Posterior vena cava (tissue), 2 donors: ENCODE measurements around the gene CCDC177. TPM values are rescaled to one million over a fixed set of nuclear protein-coding genes. Genes with fewer than 3 reads are reported as not detected.

Experiments used
- DNase-seq: peaks from one replicate; pipeline ENCODE4 v3.0.0-alpha.2; 2020; ENCODE audit warnings: low spot score
- intact Hi-C, 2 donors: fragments of 100-400 bp; cut with DNase I; formaldehyde crosslinking; loops; one replicate each; pipeline versions ENCODE4 v1.14.1 to v1.14.2; 2022 to 2023
- total RNA-seq, 2 donors: library from RNA; stranded (reverse); fragmentation: NEBNext Ultra II Directional; extraction: Animal tissue kit (Norgen Biotek cat#: 25700); gene quantifications; one replicate each; pipeline ENCODE4 v1.2.1, GENCODE V29; 2021
- donor health status: DM: yes; HTN: yes; CAD: no.
- donor health status: DM: yes; HTN: yes; CAD: no.

CCDC177 gene
- total RNA-seq, 2 donors from 2014 or later, result not detected

DNA sequence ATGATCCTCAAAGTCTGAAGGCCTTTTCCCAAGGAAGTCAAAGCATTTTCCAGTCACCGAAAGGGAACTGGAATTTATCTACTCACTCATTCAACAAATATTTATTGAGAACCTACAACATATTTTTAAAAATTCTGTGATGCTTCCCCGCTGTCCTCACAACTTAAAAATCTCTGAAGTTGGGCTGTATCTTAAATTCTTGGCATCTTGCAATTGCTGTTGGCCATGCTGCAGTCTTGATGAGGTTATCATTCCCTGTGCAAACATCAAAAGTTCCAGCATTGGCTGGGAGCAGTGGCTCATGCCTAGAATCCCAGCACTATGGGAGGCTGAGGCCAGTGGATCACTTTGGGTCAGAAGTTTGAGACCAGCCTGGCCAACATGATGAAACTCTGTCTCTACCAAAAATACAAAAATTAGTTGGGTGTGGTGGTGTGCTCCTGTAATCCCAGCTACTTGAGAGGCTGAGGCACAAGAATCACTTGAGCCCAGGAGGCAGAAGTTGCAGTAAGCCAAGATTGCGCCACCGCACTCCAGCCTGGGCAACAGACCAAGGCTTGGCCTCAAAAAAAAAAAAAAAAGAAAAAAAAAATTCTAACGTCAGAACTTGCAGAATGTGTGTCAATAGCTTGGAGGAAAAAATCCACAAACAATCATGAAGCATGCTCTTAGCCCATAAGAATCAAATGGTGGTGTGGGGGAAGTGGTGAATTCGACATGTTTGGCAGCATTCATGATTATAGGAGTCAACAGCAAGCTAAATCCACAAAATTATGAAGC lies 34.9 kb downstream of the CCDC177 start:
- peak; percentile 88 for DNase-seq
- intact Hi-C loops, result loop anchor here in 1 of 2 donors (5.0 kb wide), 1 partner anchor 32 kb away; the partner anchor contains the start of gene CCDC177

DNA sequence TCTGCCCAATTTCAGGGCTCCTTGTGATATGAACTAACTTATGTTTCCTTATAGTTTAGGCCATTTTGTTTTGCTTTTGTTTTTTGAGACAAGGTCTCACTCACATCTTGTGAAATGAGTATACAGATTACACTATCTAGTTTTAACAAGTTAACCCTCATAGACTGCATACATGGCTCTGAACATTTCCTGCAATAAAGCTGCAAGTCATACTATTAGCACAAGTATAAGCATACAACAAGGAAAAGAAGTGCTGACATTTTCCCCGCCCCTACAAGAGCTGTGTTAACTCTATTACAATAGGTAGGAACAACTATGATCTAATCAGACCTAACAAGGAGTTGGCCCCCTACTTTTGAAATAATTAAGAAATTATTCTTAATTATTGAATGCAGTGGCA lies 35.9 kb downstream of the CCDC177 start:
- intact Hi-C loops, result loop anchor here in 1 of 2 donors (5.0 kb wide), 1 partner anchor 34 kb away; the partner anchor contains the start of gene CCDC177
- DNase-seq, result no peak

DNA sequence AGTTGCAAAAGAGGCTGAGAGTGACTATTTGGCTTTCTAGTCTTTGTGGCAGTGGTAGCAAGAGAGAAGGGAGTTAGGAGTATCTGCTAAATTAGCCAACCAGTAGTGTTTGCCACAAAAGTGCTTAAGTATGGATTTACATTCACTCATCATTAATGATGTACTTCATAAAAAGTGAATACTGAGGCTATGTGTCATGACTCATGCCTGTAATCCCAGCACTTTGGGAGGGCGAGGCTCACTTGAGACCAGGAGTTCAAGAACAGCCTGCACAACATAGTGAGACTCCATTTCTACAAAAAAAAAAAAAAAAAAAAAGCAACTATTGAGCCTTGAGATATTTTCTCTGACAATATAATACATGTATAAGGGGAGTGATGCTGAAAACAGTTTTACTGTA lies 36.8 kb downstream of the CCDC177 start:
- intact Hi-C loops, result loop anchor here in 1 of 2 donors (5.0 kb wide), 1 partner anchor 34 kb away; the partner anchor contains the start of gene CCDC177
- DNase-seq, result no peak

DNA sequence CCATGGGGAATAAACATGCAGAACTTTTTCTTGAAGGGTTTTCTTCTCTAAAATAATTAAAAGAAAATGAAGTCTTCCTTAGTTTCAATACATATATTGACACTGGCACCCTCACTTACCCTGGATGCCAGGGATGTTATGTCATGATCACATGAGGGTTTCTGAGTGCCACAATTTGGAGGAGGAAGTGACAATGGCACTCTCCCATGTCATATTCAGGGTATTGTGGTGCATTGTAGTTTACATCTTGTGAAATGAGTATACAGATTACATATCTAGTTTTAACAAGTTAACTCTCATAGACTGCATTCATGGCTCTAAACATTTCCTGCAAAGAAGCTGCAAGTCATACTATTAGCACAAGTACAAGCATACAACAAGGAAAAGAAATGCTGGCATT lies 37.7 kb downstream of the CCDC177 start:
- intact Hi-C loops, result loop anchor here in 1 of 2 donors (5.0 kb wide), 1 partner anchor 35 kb away; the partner anchor contains the start of gene CCDC177
- no peak for DNase-seq

- intact Hi-C loops, result loop anchor here in 1 of 2 donors (5.0 kb wide), 1 partner anchor 37 kb away; the partner anchor contains the start of gene CCDC177
- no peak for DNase-seq
Measured at GRCh38 chr14:69535230-69535848, 39.3 kb downstream of the CCDC177 start.

- intact Hi-C loops, result no loop called here
- no peak for DNase-seq
Measured at GRCh38 chr14:69532561-69533340, 41.9 kb downstream of the CCDC177 start.

DNA sequence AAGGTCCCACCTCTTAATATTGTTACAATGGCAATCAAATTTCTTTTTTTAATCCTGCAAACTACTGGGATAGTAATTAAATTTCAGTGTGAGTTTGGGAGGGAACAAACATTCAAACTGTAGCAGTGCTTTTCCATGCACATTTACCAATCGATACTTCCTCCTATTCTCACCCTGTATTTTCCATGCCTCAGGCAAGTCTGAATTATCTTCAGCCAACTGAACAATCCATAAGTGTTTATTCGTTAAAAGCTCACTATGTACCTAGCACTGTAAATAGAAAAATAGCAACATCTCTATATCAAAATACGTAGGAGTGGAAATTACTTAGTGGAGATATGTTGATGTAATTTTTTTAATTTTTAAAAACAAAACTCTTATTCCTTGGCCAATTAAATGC lies 43.5 kb downstream of the CCDC177 start:
- intact Hi-C loops, result no loop called here

GRCh38 chr14:69530095-69530494 lies 44.6 kb downstream of the CCDC177 start:
- intact Hi-C loops, result no loop called here
- no peak for DNase-seq

More for the DNA sequence above, 43.5 kb downstream of the CCDC177 start:
- DNase-seq, result no peak

DNA sequence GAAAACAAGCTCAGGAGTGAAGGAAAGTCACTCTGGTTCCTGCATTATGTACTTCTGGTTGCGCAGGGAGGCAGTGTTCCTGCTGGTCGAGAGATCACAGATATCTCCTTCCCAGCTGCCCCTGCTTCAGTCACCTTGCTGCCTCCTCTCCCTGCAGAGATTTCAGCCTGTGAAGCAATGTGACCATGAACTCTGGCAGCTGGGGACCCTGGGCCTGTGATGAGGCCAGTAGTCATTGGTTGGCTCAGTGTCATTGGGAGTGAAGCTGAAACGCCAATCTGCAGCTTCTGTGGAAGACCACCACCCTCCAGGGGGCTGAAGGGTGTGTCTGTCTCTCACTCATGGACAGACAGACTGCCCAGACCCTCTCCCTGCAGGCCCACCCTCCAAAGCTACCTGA lies 45.1 kb downstream of the CCDC177 start:
- intact Hi-C loops, result no loop called here

GRCh38 chr14:69528930-69529329 lies 45.7 kb downstream of the CCDC177 start:
- intact Hi-C loops, result no loop called here

More for the DNA sequence above, 45.1 kb downstream of the CCDC177 start:
- DNase-seq, result no peak

GRCh38 chr14:69528143-69528542 lies 46.5 kb downstream of the CCDC177 start:
- intact Hi-C loops, result no loop called here
- DNase-seq, result no peak

More at GRCh38 chr14:69528930-69529329, 45.7 kb downstream of the CCDC177 start:
- no peak for DNase-seq

DNA sequence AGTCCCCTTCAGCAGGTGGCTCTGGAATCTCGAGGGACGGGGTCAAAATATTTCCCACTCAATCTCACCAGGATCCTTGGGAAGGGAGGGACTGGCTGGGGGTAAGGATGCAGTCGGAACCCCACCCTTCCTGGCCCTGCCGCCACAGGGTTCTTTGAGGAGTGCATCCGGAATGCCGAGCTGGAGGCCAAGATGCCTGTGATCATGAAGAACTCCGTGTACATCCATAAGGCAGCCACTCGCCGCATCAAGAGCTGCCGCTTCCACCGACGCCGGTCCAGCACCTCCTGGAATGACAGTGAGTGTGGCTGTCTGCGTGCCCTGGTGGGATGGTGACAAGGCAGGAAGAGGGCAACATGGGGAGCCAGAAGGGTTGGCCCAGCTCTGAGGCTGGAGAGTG lies 47.0 kb downstream of the CCDC177 start:
- no peak for DNase-seq

GRCh38 chr14:69525896-69526295 lies 48.8 kb downstream of the CCDC177 start:
- intact Hi-C loops, result no loop called here
- DNase-seq, result no peak

More for the DNA sequence above, 47.0 kb downstream of the CCDC177 start:
- intact Hi-C loops, result no loop called here

DNA sequence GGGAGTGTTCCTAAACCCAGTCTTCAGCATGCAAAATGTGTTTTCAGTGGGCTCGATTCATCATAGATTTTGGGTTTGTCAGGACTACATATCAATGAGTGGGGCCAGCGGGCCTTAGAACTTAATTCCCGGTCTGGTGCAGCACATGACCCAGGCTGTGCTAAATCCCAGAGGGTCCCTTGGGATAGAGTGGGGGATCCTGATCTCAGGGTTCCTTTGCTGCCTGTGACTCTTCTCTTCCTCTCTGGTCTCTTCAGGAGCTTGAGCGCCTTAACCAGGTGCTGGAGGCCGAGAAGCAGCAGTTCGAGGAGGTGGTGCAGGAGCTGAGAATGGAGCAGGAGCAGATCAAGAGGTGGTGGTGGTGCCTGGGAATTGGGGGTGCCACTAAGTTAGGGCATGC lies 52.6 kb downstream of the CCDC177 start:
- intact Hi-C loops, result no loop called here
- no peak for DNase-seq

Other genes starting within 250 kb of the CCDC177 start
- gene ERH, start 176.6 kb downstream of the CCDC177 start, total RNA-seq, result 100 to 1,000 TPM; 126 to 132 TPM
- 10 to 100 TPM; 37.9 to 43.4 TPM for gene SLC39A9, start 176.2 kb downstream of the CCDC177 start, total RNA-seq
- under 1 TPM; 0.10 to 0.14 TPM for gene PLEKHD1, start 90.1 kb downstream of the CCDC177 start, total RNA-seq
- gene SUSD6, start 36.7 kb upstream of the CCDC177 start, total RNA-seq, result 10 to 100 TPM; 35.1 to 43.8 TPM
- gene SRSF5, start 192.3 kb upstream of the CCDC177 start, total RNA-seq, result 100 to 1,000 TPM; 212 to 251 TPM
- gene SLC10A1, start 222.4 kb upstream of the CCDC177 start, total RNA-seq, result not detected